Stimulated activated CD4-positive, alpha-beta T cell treated with anti-CD3 and anti-CD28 coated beads, Interleukin-2, amount 100 ng/mL, for 48 hours (primary cell): ENCODE measurements around the gene TYW1.
"Not testable (repeated sequence)": the region's sequence is repeated elsewhere in the genome, so short reads cannot be mapped to it uniquely, and the experiment has no call there.

Experiments used
- DNase-seq, 2 donors: peaks; one replicate each; pipeline ENCODE4 v3.0.0-alpha.2; 2020

The TYW1 gene

GRCh38 chr7:67135617-67136486, 139.2 kb downstream of the TYW1 start:
- DNase-seq: not testable (repeated sequence)

GRCh38 chr7:67137489-67137888, 140.9 kb downstream of the TYW1 start:
- DNase-seq: not testable (repeated sequence)

GRCh38 chr7:67139876-67140275, 143.2 kb downstream of the TYW1 start:
- DNase-seq: not testable (repeated sequence)

GRCh38 chr7:67141001-67141400, 144.4 kb downstream of the TYW1 start:
- DNase-seq: not testable (repeated sequence)

- DNase-seq: not testable (repeated sequence)
Measured at GRCh38 chr7:67143091-67143786, 146.6 kb downstream of the TYW1 start.

- not testable (repeated sequence) for DNase-seq
Measured at GRCh38 chr7:67145581-67146193, 149.1 kb downstream of the TYW1 start.

GRCh38 chr7:67149131-67149530, 152.5 kb downstream of the TYW1 start:
- not testable (repeated sequence) for DNase-seq

GRCh38 chr7:67154374-67154773, 157.7 kb downstream of the TYW1 start:
- DNase-seq: not testable (repeated sequence)

GRCh38 chr7:67156064-67156463, 159.4 kb downstream of the TYW1 start:
- not testable (repeated sequence) for DNase-seq

GRCh38 chr7:67163285-67163684, 166.7 kb downstream of the TYW1 start:
- DNase-seq: not testable (repeated sequence)

GRCh38 chr7:67171151-67171550, 174.5 kb downstream of the TYW1 start:
- not testable (repeated sequence) for DNase-seq

- DNase-seq: not testable (repeated sequence)
Measured at GRCh38 chr7:67176730-67177129, 180.1 kb downstream of the TYW1 start.

- DNase-seq: not testable (repeated sequence)
Measured at GRCh38 chr7:67178915-67179688, 182.5 kb downstream of the TYW1 start.

GRCh38 chr7:67182956-67183750, 186.5 kb downstream of the TYW1 start:
- not testable (repeated sequence) for DNase-seq

GRCh38 chr7:67184912-67185659, 188.5 kb downstream of the TYW1 start:
- DNase-seq: not testable (repeated sequence)

- DNase-seq: not testable (repeated sequence)
Measured at GRCh38 chr7:67185660-67186129, 189.1 kb downstream of the TYW1 start.

- DNase-seq: not testable (repeated sequence)
Measured at GRCh38 chr7:67189160-67189559, 192.5 kb downstream of the TYW1 start.

- DNase-seq: not testable (repeated sequence)
Measured at GRCh38 chr7:67189801-67190465, 193.3 kb downstream of the TYW1 start.

GRCh38 chr7:67191002-67191720, 194.5 kb downstream of the TYW1 start:
- DNase-seq: not testable (repeated sequence)
